Cardiac fibroblast (primary cell): ENCODE measurements around the gene CHN2.

Experiments
- DNase-seq, 2 donors: peaks; one replicate each; pipeline versions ENCODE4 v3.0.0 to v3.0.0-alpha.2; 2010; ENCODE audit warnings: low read depth in 2 of 2
- H3K4me3 ChIP-seq, 2 donors: replicated peaks in 1 of 2; 1 replicate in 1 of 2; 2 replicates in 1 of 2; pipeline ENCODE4 v1.5.1; 2011; ENCODE audit warnings: low read depth in 2 of 2, low read length in 2 of 2, mild to moderate bottlenecking in 2 of 2, moderate library complexity in 1 of 2
- CTCF ChIP-seq: IDR thresholded peaks from one replicate; pipeline ENCODE4 v1.5.1; 2011; ENCODE audit warnings: low read depth, mild to moderate bottlenecking, low read length, inconsistent platforms

The CHN2 gene

GRCh38 chr7:29163854-29164253, 30.7 kb upstream of the CHN2 start:
- TF ChIP-seq CTCF = no peak
- H3K4me3 ChIP-seq = no peak overlapping the region
- no peak for DNase-seq

GRCh38 chr7:29167721-29168120, 26.9 kb upstream of the CHN2 start:
- TF ChIP-seq CTCF = no peak
- DNase-seq = no peak
- H3K4me3 ChIP-seq = no peak overlapping the region

- TF ChIP-seq CTCF = no peak
- no peak overlapping the region for H3K4me3 ChIP-seq
- no peak for DNase-seq
Measured at GRCh38 chr7:29170781-29171180, 23.8 kb upstream of the CHN2 start.

DNA sequence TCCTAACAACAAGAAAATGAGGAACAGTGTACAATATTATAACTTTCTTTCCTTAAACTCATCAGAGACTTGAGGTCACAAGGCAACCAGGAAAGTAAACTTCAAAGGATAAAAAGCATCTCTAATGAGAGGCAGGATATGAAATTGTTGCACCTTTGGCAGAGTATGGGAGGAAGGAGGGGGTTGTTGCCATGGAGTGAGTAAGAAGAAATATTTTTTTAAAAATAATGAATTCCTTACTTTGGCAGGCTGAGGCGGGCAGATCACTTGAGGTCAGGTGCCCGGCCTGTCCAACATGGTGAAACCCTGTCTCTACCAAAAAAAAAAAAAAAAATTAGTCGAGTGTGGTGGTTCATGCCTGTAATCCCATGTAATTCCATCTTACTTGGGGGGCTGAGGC, 21.1 kb upstream of the CHN2 start:
- no peak for TF ChIP-seq CTCF
- no peak for DNase-seq
- no peak overlapping the region for H3K4me3 ChIP-seq

GRCh38 chr7:29177963-29178600, 16.5 kb upstream of the CHN2 start:
- peak; percentile 51 to 72 for DNase-seq
- H3K4me3 ChIP-seq = no peak overlapping the region

DNA sequence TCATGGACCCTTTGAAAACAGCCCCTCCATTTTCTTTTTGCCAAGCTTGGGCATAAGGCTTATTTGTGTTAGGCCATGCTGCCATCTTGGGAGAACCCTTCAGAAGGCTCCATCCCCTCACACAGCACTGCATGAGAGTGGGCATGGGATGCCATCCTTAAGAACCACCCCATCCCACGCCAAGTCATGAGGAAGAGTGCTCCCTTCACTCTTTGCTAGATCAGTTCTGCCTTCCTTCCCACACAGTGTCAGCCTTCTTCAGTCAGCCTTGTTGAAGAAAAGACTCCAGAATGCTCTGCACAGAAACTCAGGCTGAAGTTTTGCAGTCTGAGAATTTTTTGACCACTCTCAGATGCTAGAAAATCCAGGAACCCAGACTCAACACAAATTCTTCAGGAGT, 15.5 kb upstream of the CHN2 start:
- no peak overlapping the region for H3K4me3 ChIP-seq
- no peak for TF ChIP-seq CTCF
- no peak for DNase-seq

More at GRCh38 chr7:29177963-29178600, 16.5 kb upstream of the CHN2 start:
- no peak for TF ChIP-seq CTCF

- TF ChIP-seq CTCF = no peak
- no peak for DNase-seq
- H3K4me3 ChIP-seq = no peak overlapping the region
Measured at GRCh38 chr7:29184599-29184998, 10.0 kb upstream of the CHN2 start.
